Heart left ventricle (tissue), 13 donors: ENCODE measurements around the gene MYBPC1.

Experiments
- POLR2A ChIP-seq, 2 donors: fragments of 450-650 bp; IDR thresholded peaks; one replicate each; pipeline ENCODE4 v1.6.1; 2017; ENCODE audit warnings: antibody characterized with exemption in 2 of 2, mild to moderate bottlenecking in 2 of 2, moderate library complexity in 2 of 2
- TF ChIP-seq, protein P1 (sequence below), 12 donors: fragments of 200-600 bp; sonication (generic) in 4 of 12; IDR thresholded peaks; one replicate each; pipeline versions ENCODE4 v1.5.0 to v1.8.0; 2018 to 2022; ENCODE audit warnings: antibody characterized with exemption in 12 of 12, mild to moderate bottlenecking in 5 of 12
- donor health status: ischemic (EF 13 %, LVEDD 7.1; RV severe dilation, severe dysfunction).
- donor health status: DM: no; HTN: yes; CAD: no.
- donor health status: DM: no; HTN: no; CAD: no.
- donor health status: ischemic (EF 25% LVEDD 6.9; RV normal size, moderate dysfunction).
- donor health status: ischemic (EF 25% LVEDD 5.7; RV mildly dilated, moderate dysfunction).
- donor health status: ischemic (EF 35%, LVEDD 5.7; RV mildly dilated, moderate dysfunction).
- donor health status: nonischemic (EF 11% LVEDD 7.7; RV severe dilation, severe dysfunction).
- donor health status: DM: yes; HTN: yes; CAD: no.
- donor health status: PGD.
- donor health status: ischemic (EF 29% LVEDD 5.4; RV normal size, mild dysfunction).
- donor health status: nonischemic (EF 23%, LVEDD 6.1; RV moderate dilation, normal function).

DNA sequence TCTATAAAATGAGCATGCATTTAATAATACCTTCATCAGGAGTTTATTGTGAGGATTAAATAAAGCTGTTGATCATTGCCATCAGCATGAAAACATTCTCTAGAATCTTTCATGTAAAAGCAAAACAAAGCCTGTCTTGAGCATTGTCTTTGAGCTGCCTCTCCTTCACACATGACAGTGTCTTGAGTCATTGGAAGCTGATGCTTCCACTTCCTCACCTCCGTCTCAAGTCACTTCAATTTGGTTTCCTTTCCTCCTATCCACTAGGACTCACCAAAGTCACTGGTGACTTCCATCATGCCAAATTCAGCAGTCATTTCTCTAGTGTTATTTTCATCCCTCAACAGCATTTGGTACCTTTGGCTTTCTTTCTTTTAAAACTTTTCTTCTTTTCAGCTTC is 31.6 kb upstream of the MYBPC1 start:
- TF ChIP-seq POLR2A (IDR thresholded peaks at IDR 0.05): no peak
- TF ChIP-seq, protein P1, sequence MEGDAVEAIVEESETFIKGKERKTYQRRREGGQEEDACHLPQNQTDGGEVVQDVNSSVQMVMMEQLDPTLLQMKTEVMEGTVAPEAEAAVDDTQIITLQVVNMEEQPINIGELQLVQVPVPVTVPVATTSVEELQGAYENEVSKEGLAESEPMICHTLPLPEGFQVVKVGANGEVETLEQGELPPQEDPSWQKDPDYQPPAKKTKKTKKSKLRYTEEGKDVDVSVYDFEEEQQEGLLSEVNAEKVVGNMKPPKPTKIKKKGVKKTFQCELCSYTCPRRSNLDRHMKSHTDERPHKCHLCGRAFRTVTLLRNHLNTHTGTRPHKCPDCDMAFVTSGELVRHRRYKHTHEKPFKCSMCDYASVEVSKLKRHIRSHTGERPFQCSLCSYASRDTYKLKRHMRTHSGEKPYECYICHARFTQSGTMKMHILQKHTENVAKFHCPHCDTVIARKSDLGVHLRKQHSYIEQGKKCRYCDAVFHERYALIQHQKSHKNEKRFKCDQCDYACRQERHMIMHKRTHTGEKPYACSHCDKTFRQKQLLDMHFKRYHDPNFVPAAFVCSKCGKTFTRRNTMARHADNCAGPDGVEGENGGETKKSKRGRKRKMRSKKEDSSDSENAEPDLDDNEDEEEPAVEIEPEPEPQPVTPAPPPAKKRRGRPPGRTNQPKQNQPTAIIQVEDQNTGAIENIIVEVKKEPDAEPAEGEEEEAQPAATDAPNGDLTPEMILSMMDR (IDR thresholded peaks at IDR 0.05): no peak
